ENCODE measurements around the gene HMGCS1. TPM values are rescaled to one million over a fixed set of nuclear protein-coding genes. Genes with fewer than 3 reads are reported as not detected.
A peak's percentile ranks its signal among the peaks of the same experiment; 100 is the strongest.

The HMGCS1 gene
- total and polyA plus RNA-seq, 2 of the 13 experiments (the other 11 are each of a cell fraction or from before 2014, with no cell fraction given): 56.8 to 318 TPM

GRCh38 chr5:43348207-43348606, 35.0 kb upstream of the HMGCS1 start (continued):
- TF ChIP-seq ZMAT5 (CRISPR knock-in tag; IDR thresholded peaks at IDR 0.05; ENCODE audit: borderline replicate concordance, low read depth) (no peak), GTF2F1 (IDR thresholded peaks at IDR 0.05; ENCODE audit: low read length) (no peak), MEIS2 (CRISPR knock-in tag; IDR thresholded peaks at IDR 0.05) (no peak), MBNL3 (CRISPR knock-in tag; conservative IDR thresholded peaks at IDR 0.05) (no peak), THRA (CRISPR knock-in tag; IDR thresholded peaks at IDR 0.05; ENCODE audit: borderline replicate concordance) (no peak), ZNF121 (CRISPR knock-in tag; IDR thresholded peaks at IDR 0.05) (no peak), HNRNPUL1 (IDR thresholded peaks at IDR 0.05; ENCODE audit: low read depth, low read length) (no peak), MTA1 (CRISPR knock-in tag; IDR thresholded peaks at IDR 0.05; ENCODE audit: borderline replicate concordance) (peak; percentile 69), FOXO1 (CRISPR knock-in tag; IDR thresholded peaks at IDR 0.05) (peak; percentile 37; the same call in 1 of the 2 replicates), RNF2 (conservative IDR thresholded peaks at IDR 0.05; ENCODE audit: low read depth) (no peak), IRX3 (CRISPR knock-in tag; IDR thresholded peaks at IDR 0.05; ENCODE audit: borderline replicate concordance, low read depth) (no peak), ZBTB4 (CRISPR knock-in tag; IDR thresholded peaks at IDR 0.05; ENCODE audit: borderline replicate concordance) (no peak), HNRNPH1 (optimal IDR thresholded peaks at IDR 0.05; ENCODE audit: low read depth, low read length) (no peak), RCOR2 (CRISPR knock-in tag; IDR thresholded peaks at IDR 0.05) (no peak), SRY (CRISPR knock-in tag; IDR thresholded peaks at IDR 0.05) (no peak), ZNF143 (CRISPR knock-in tag; IDR thresholded peaks at IDR 0.05) (no peak), ZNF543 (CRISPR knock-in tag; IDR thresholded peaks at IDR 0.05) (no peak), CBX5 (CRISPR knock-in tag; IDR thresholded peaks at IDR 0.05; ENCODE audit: borderline replicate concordance) (no peak), MIXL1 (CRISPR knock-in tag; IDR thresholded peaks at IDR 0.05) (no peak), ZNF781 (CRISPR knock-in tag; IDR thresholded peaks at IDR 0.05; ENCODE audit: borderline replicate concordance, not compliant biosample characterization) (no peak), KDM1A (CRISPR knock-in tag; IDR thresholded peaks at IDR 0.05) (no peak), ZNF564 (CRISPR knock-in tag; IDR thresholded peaks at IDR 0.05) (no peak), ZNF614 (CRISPR knock-in tag; IDR thresholded peaks at IDR 0.05; ENCODE audit: borderline replicate concordance) (no peak), ZBTB2 (CRISPR knock-in tag; IDR thresholded peaks at IDR 0.05; ENCODE audit: low read depth) (no peak), SIX1 (CRISPR knock-in tag; IDR thresholded peaks at IDR 0.05; ENCODE audit: borderline replicate concordance) (no peak)
- TF ChIP-seq, protein P1, sequence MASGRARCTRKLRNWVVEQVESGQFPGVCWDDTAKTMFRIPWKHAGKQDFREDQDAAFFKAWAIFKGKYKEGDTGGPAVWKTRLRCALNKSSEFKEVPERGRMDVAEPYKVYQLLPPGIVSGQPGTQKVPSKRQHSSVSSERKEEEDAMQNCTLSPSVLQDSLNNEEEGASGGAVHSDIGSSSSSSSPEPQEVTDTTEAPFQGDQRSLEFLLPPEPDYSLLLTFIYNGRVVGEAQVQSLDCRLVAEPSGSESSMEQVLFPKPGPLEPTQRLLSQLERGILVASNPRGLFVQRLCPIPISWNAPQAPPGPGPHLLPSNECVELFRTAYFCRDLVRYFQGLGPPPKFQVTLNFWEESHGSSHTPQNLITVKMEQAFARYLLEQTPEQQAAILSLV (CRISPR knock-in tag; IDR thresholded peaks at IDR 0.05; ENCODE audit: borderline replicate concordance): no peak
